HepG2 (cell line): ENCODE measurements around the gene BBIP1. TPM values are rescaled to one million over a fixed set of nuclear protein-coding genes. Genes with fewer than 3 reads are reported as not detected.

Source experiments
- GPN1 ChIP-seq: sonication (generic); formaldehyde crosslinking; IDR thresholded peaks from 2 replicates; pipeline ENCODE4 v1.5.1; 2020; ENCODE audit warnings: missing genetic modification reagents, borderline replicate concordance
- IRF1 ChIP-seq: sonication (generic); formaldehyde crosslinking; IDR thresholded peaks from 2 replicates; pipeline ENCODE4 v1.4.0; 2020; ENCODE audit warnings: low read depth, mild to moderate bottlenecking, missing genetic modification reagents
- PHF8 ChIP-seq: sonication (generic); formaldehyde crosslinking; IDR thresholded peaks from 2 replicates; pipeline ENCODE4 v1.5.0; 2020; ENCODE audit warnings: missing genetic modification reagents
- PRMT3 ChIP-seq: sonication (generic); formaldehyde crosslinking; IDR thresholded peaks from 2 replicates; pipeline ENCODE4 v1.8.1; 2022; ENCODE audit warnings: low read depth, mild to moderate bottlenecking, moderate library complexity, missing genetic modification reagents, borderline replicate concordance
- RERE ChIP-seq: IDR thresholded peaks from 2 replicates; pipeline ENCODE4 v1.6.1; 2016; ENCODE audit warnings: low read depth, missing genetic modification reagents, missing compliant biosample characterization
- polyA plus RNA-seq, 8 experiments: library from polyadenylated mRNA; depleted of rRNA in 3 of 8; stranded (reverse) in 7 of 8; unstranded in 1 of 8; fragments of >200 nt; fragmentation: Illumina TruSeq in 4 of 8; extraction: Trizol in 4 of 8; gene quantifications; 2 replicates each; pipeline versions ENCODE4 v1.2.1 to v1.2.3, GENCODE V29; 2011 to 2016; ENCODE audit warnings: low read depth in 4 of 8, missing spikeins in 1 of 8, mixed read lengths in 1 of 8; ENCODE audit not compliant: insufficient read depth in 1 of 8
- total RNA-seq, 5 experiments: library from RNA; depleted of rRNA; stranded (reverse); fragments of >200 nt; fragmentation: Illumina TruSeq; extraction: Trizol; gene quantifications; 2 replicates each; pipeline ENCODE4 v1.2.3, GENCODE V29; 2016; ENCODE audit warnings: low read depth in 1 of 5

Gene BBIP1
- total and polyA plus RNA-seq, 2 of the 13 experiments (the other 11 are each of a cell fraction or from before 2014, with no cell fraction given) = 18.3 to 24.1 TPM

- TF ChIP-seq RERE (CRISPR knock-in tag) (no peak), GPN1 (CRISPR knock-in tag) (no peak), PHF8 (peak; percentile 51; the same call in 1 of the 2 replicates), IRF1 (CRISPR knock-in tag) (no peak), PRMT3 (no peak)
Observed at GRCh38 chr10:110919971-110920881, 1.2 kb upstream of the BBIP1 start (continued).
